Muscle of back (tissue), 11 donors: ENCODE results near the gene C4B. TPM values are rescaled to one million over a fixed set of nuclear protein-coding genes. Genes with fewer than 3 reads are reported as not detected.

ENCODE experiments used
- DNase-seq, 3 donors: peaks; one replicate each; pipeline versions ENCODE4 v3.0.0 to v3.0.0-alpha.2; 2013
- polyA plus RNA-seq, 10 donors: library from polyadenylated mRNA; unstranded; fragments of 120-200 nt; gene quantifications; one replicate each; pipeline ENCODE4 v1.2.1, GENCODE V29; 2013; ENCODE audit not compliant: insufficient read length in 10 of 10

C4B gene
- polyA plus RNA-seq, 10 donors, result 8.7 to 25.9 (median 14.3) TPM

GRCh38 chr6:32081168-32081990, 66.8 kb downstream of the C4B start:
- DNase-seq, result peak; percentile 75 to 88 (median 77)

GRCh38 chr6:32082478-32082877, 67.9 kb downstream of the C4B start:
- DNase-seq, result peak in 2 of 3 donors; percentile 75 to 87

GRCh38 chr6:32082935-32083334, 68.3 kb downstream of the C4B start:
- DNase-seq, result peak in 1 of 3 donors; percentile 61

- no peak for DNase-seq
Observed at GRCh38 chr6:32083812-32084768, 69.5 kb downstream of the C4B start.

GRCh38 chr6:32084780-32085179, 70.2 kb downstream of the C4B start:
- DNase-seq, result no peak

Other genes starting within 250 kb of the C4B start
- gene VWA7, start 237.5 kb upstream of the C4B start, polyA plus RNA-seq, result 1 to 10 TPM in 9 of 10 donors, under 1 TPM in 1; 0.88 to 3.3 (median 2.3) TPM
- gene VARS1, start 219.0 kb upstream of the C4B start, polyA plus RNA-seq, result 10 to 100 TPM; 42.0 to 63.0 (median 46.2) TPM
- 10 to 100 TPM; 46.2 to 63.6 (median 58.9) TPM for gene LSM2, start 207.8 kb upstream of the C4B start, polyA plus RNA-seq
- gene HSPA1L, start 199.5 kb upstream of the C4B start, polyA plus RNA-seq, result 1 to 10 TPM; 3.3 to 4.3 (median 3.9) TPM
- 100 to 1,000 TPM in 1 of 10 donors, 10 to 100 TPM in 9; 47.4 to 176 (median 71.8) TPM for gene HSPA1A, start 199.3 kb upstream of the C4B start, polyA plus RNA-seq
- gene HSPA1B, start 187.1 kb upstream of the C4B start, polyA plus RNA-seq, result 100 to 1,000 TPM in 1 of 10 donors, 10 to 100 TPM in 9; 34.3 to 226 (median 55.8) TPM
- gene NEU1, start 152.0 kb upstream of the C4B start, polyA plus RNA-seq, result 10 to 100 TPM; 15.3 to 19.4 (median 17.2) TPM
- under 1 TPM in 8 of 10 donors, not detected in 2; 0.08 to 0.50 (median 0.29) TPM for gene SLC44A4, start 135.8 kb upstream of the C4B start, polyA plus RNA-seq
- gene EHMT2, start 117.1 kb upstream of the C4B start, polyA plus RNA-seq, result 10 to 100 TPM; 23.3 to 40.1 (median 29.4) TPM
- gene ZBTB12, start 112.7 kb upstream of the C4B start, polyA plus RNA-seq, result 10 to 100 TPM in 4 of 10 donors, 1 to 10 TPM in 6; 7.9 to 16.2 (median 9.6) TPM
- 1 to 10 TPM; 3.5 to 9.1 (median 5.7) TPM for gene C2, start 87.1 kb upstream of the C4B start, polyA plus RNA-seq
- 1 to 10 TPM; 1.0 to 2.6 (median 1.6) TPM for gene CFB, start 68.7 kb upstream of the C4B start, polyA plus RNA-seq
- gene NELFE, start 55.8 kb upstream of the C4B start, polyA plus RNA-seq, result 10 to 100 TPM; 49.5 to 68.7 (median 64.3) TPM
- gene SKIC2, start 55.6 kb upstream of the C4B start, polyA plus RNA-seq, result 10 to 100 TPM; 17.9 to 35.1 (median 25.0) TPM
- gene DXO, start 42.7 kb upstream of the C4B start, polyA plus RNA-seq, result 10 to 100 TPM; 11.4 to 21.4 (median 15.4) TPM
- 10 to 100 TPM in 5 of 10 donors, 1 to 10 TPM in 5; 6.2 to 21.3 (median 10.3) TPM for gene C4A, start 32.7 kb upstream of the C4B start, polyA plus RNA-seq
- gene CYP21A2, start 23.6 kb downstream of the C4B start, polyA plus RNA-seq, result 1 to 10 TPM in 2 of 10 donors, under 1 TPM in 8; 0.35 to 1.1 (median 0.58) TPM
- 100 to 1,000 TPM in 7 of 10 donors, 10 to 100 TPM in 3; 87.2 to 269 (median 143) TPM for gene TNXB, start 94.5 kb downstream of the C4B start, polyA plus RNA-seq
- 10 to 100 TPM; 33.0 to 55.9 (median 41.5) TPM for gene ATF6B, start 113.5 kb downstream of the C4B start, polyA plus RNA-seq
- gene FKBPL, start 115.5 kb downstream of the C4B start, polyA plus RNA-seq, result 1 to 10 TPM; 3.3 to 5.4 (median 4.0) TPM
- gene PRRT1, start 137.1 kb downstream of the C4B start, polyA plus RNA-seq, result 1 to 10 TPM in 6 of 10 donors, under 1 TPM in 4; 0.62 to 2.0 (median 1.6) TPM
- gene PPT2, start 139.3 kb downstream of the C4B start, polyA plus RNA-seq, result 10 to 100 TPM; 22.3 to 37.4 (median 29.0) TPM
- 10 to 100 TPM; 19.1 to 45.8 (median 25.4) TPM for gene EGFL8, start 149.8 kb downstream of the C4B start, polyA plus RNA-seq
- gene AGPAT1, start 161.3 kb downstream of the C4B start, polyA plus RNA-seq, result 10 to 100 TPM; 55.3 to 64.3 (median 59.1) TPM
- 10 to 100 TPM; 39.1 to 54.0 (median 48.7) TPM for gene RNF5, start 163.6 kb downstream of the C4B start, polyA plus RNA-seq
- 10 to 100 TPM in 2 of 10 donors, 1 to 10 TPM in 8; 4.9 to 15.9 (median 7.4) TPM for gene AGER, start 169.5 kb downstream of the C4B start, polyA plus RNA-seq
- 100 to 1,000 TPM in 7 of 10 donors, 10 to 100 TPM in 3; 86.2 to 123 (median 103) TPM for gene PBX2, start 175.4 kb downstream of the C4B start, polyA plus RNA-seq
- gene GPSM3, start 177.8 kb downstream of the C4B start, polyA plus RNA-seq, result 10 to 100 TPM in 2 of 10 donors, 1 to 10 TPM in 8; 5.0 to 17.7 (median 7.4) TPM
- 10 to 100 TPM; 15.1 to 30.0 (median 22.0) TPM for gene NOTCH4, start 209.3 kb downstream of the C4B start, polyA plus RNA-seq